ENCODE data around the gene TRAPPC3L.

- TF ChIP-seq, protein P1, sequence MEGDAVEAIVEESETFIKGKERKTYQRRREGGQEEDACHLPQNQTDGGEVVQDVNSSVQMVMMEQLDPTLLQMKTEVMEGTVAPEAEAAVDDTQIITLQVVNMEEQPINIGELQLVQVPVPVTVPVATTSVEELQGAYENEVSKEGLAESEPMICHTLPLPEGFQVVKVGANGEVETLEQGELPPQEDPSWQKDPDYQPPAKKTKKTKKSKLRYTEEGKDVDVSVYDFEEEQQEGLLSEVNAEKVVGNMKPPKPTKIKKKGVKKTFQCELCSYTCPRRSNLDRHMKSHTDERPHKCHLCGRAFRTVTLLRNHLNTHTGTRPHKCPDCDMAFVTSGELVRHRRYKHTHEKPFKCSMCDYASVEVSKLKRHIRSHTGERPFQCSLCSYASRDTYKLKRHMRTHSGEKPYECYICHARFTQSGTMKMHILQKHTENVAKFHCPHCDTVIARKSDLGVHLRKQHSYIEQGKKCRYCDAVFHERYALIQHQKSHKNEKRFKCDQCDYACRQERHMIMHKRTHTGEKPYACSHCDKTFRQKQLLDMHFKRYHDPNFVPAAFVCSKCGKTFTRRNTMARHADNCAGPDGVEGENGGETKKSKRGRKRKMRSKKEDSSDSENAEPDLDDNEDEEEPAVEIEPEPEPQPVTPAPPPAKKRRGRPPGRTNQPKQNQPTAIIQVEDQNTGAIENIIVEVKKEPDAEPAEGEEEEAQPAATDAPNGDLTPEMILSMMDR (IDR thresholded peaks at IDR 0.05 in 2 of 3, conservative IDR thresholded peaks at IDR 0.05 in 1 of 3; ENCODE audit: borderline replicate concordance in 1 of 3, insufficient read depth in 1 of 3, low read depth in 2 of 3, low read length in 2 of 3): no peak
- TF ChIP-seq EZH2 (IDR thresholded peaks at IDR 0.05) (no peak), POLR2AphosphoS5 (IDR thresholded peaks at IDR 0.05; ENCODE audit: low read depth, low read length) (no peak), EZH2phosphoT487 (IDR thresholded peaks at IDR 0.05; ENCODE audit: borderline replicate concordance) (no peak), SRF (IDR thresholded peaks at IDR 0.05; ENCODE audit: low read depth) (no peak), ZNF274 (IDR thresholded peaks at IDR 0.05; ENCODE audit: low read depth, low read length) (no peak), YY1 (IDR thresholded peaks at IDR 0.05; ENCODE audit: extremely low read depth, insufficient replicate concordance, low read depth, low read length) (no peak), JUND (IDR thresholded peaks at IDR 0.05) (no peak), ZFX (IDR thresholded peaks at IDR 0.05) (no peak), CBX3 (IDR thresholded peaks at IDR 0.05; ENCODE audit: low read depth) (no peak), POLR2A (IDR thresholded peaks at IDR 0.05; ENCODE audit: borderline replicate concordance, extremely low read depth, insufficient read depth, insufficient read length) (no peak)
- TF ChIP-seq, protein P2, sequence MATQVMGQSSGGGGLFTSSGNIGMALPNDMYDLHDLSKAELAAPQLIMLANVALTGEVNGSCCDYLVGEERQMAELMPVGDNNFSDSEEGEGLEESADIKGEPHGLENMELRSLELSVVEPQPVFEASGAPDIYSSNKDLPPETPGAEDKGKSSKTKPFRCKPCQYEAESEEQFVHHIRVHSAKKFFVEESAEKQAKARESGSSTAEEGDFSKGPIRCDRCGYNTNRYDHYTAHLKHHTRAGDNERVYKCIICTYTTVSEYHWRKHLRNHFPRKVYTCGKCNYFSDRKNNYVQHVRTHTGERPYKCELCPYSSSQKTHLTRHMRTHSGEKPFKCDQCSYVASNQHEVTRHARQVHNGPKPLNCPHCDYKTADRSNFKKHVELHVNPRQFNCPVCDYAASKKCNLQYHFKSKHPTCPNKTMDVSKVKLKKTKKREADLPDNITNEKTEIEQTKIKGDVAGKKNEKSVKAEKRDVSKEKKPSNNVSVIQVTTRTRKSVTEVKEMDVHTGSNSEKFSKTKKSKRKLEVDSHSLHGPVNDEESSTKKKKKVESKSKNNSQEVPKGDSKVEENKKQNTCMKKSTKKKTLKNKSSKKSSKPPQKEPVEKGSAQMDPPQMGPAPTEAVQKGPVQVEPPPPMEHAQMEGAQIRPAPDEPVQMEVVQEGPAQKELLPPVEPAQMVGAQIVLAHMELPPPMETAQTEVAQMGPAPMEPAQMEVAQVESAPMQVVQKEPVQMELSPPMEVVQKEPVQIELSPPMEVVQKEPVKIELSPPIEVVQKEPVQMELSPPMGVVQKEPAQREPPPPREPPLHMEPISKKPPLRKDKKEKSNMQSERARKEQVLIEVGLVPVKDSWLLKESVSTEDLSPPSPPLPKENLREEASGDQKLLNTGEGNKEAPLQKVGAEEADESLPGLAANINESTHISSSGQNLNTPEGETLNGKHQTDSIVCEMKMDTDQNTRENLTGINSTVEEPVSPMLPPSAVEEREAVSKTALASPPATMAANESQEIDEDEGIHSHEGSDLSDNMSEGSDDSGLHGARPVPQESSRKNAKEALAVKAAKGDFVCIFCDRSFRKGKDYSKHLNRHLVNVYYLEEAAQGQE (IDR thresholded peaks at IDR 0.05; ENCODE audit: low read depth): no peak
These were observed 11.4 kb upstream of the TRAPPC3L start for GRCh38 chr6:116556814-116557415.

Data from HCT116 (cell line).